HepG2 (cell line): ENCODE measurements around the gene PLEKHA5. TPM values are rescaled to one million over a fixed set of nuclear protein-coding genes. Genes with fewer than 3 reads are reported as not detected.

Experiments used
- ATAC-seq: fragments of 200-7000 bp; cut with Tn5 transposase; 3 replicates; pipeline ENCODE4 v1.9.1; 2020; ENCODE audit warnings: mild to moderate bottlenecking, moderate library complexity
- BruUV-seq: library from RNA; stranded (reverse); fragments of 400-500 nt; replicated peaks from 2 replicates; lab custom pipeline; 2021; lab: Mats Ljungman, UMichigan
- CTCF ChIA-PET: fragments of 300-600 bp; formaldehyde crosslinking; extraction: SDS; loops from one replicate; lab custom pipeline; 2021; ENCODE audit warnings: low total read pairs, inconsistent platforms, low intra/inter-chr PET ratio; lab: Yijun Ruan, JAX
- POLR2A ChIA-PET: fragments of 350-600 bp; sonication (Branson Sonifier 250); formaldehyde crosslinking; loops from one replicate; lab custom pipeline; 2020; ENCODE audit warnings: antibody characterized with exemption, inconsistent platforms; lab: Yijun Ruan, JAX
- DNase-seq: peaks from one replicate; pipeline ENCODE4 v3.0.0-alpha.2; 2015; ENCODE audit warnings: low spot score
- FAIRE-seq: peaks from 3 replicates; lab custom pipeline; 2011; peaks lifted over from hg19 to GRCh38; lab: Jason Lieb, UNC
- H2AFZ ChIP-seq: one replicate; pipeline ENCODE4 v1.6.1; 2011; ENCODE audit warnings: low read length, inconsistent platforms
- H3K27ac ChIP-seq: fragments of 300-600 bp; 3 replicates; pipeline ENCODE4 v1.8.0; 2011; ENCODE audit warnings: mixed run types, mild to moderate bottlenecking, mixed read lengths, low read length, inconsistent platforms; ENCODE audit not compliant: insufficient read depth; ENCODE audit errors: extremely low read length
- H3K27me3 ChIP-seq, 2 experiments: fragments of 200-600 bp in 1 of 2; 2 replicates in 1 of 2; 3 replicates in 1 of 2; pipeline versions ENCODE4 v1.6.0 to v1.8.0; 2011; ENCODE audit warnings: low read length in 2 of 2, mild to moderate bottlenecking in 2 of 2, moderate library complexity in 2 of 2, inconsistent platforms in 1 of 2; ENCODE audit not compliant: insufficient read depth in 2 of 2, control insufficient read depth in 1 of 2
- H3K36me3 ChIP-seq, 2 experiments: fragments of 200-600 bp in 1 of 2; replicated peaks in 1 of 2; 2 replicates in 1 of 2; 3 replicates in 1 of 2; pipeline versions ENCODE4 v1.5.1 to v1.8.0; 2011; ENCODE audit warnings: low read length in 2 of 2, inconsistent platforms in 1 of 2; ENCODE audit not compliant: insufficient read depth in 2 of 2, control insufficient read depth in 1 of 2
- H3K4me1 ChIP-seq: 2 replicates; pipeline ENCODE4 v1.5.1; 2012; ENCODE audit warnings: low read length, inconsistent platforms; ENCODE audit not compliant: insufficient read depth
- H3K4me2 ChIP-seq: 2 replicates; pipeline ENCODE4 v1.6.0; 2011; ENCODE audit warnings: low read depth, low read length, inconsistent platforms
- H3K4me3 ChIP-seq, 3 experiments: fragments of 200-600 bp in 1 of 3; sonication (generic), shearing (Covaris generic) in 1 of 3; replicated peaks in 1 of 3; 2 replicates each; pipeline ENCODE4 v1.5.1; 2011 to 2016; ENCODE audit warnings: low read length in 3 of 3, inconsistent platforms in 2 of 3, low read depth in 2 of 3, mild to moderate bottlenecking in 2 of 3, control low read depth in 1 of 3, mixed read lengths in 1 of 3; ENCODE audit not compliant: insufficient read depth in 1 of 3
- H3K79me2 ChIP-seq: one replicate; pipeline ENCODE4 v1.6.1; 2011; ENCODE audit warnings: low read length, inconsistent platforms; ENCODE audit not compliant: insufficient read depth
- H3K9ac ChIP-seq: 2 replicates; pipeline ENCODE4 v1.6.0; 2011; ENCODE audit warnings: mild to moderate bottlenecking, low read depth, low read length, inconsistent platforms; ENCODE audit not compliant: insufficient read depth
- H3K9me3 ChIP-seq: 2 replicates; pipeline ENCODE4 v1.5.1; 2012; ENCODE audit warnings: mild to moderate bottlenecking, low read length
- H4K20me1 ChIP-seq: 2 replicates; pipeline ENCODE4 v1.6.0; 2011; ENCODE audit warnings: inconsistent platforms, mild to moderate bottlenecking, low read length, moderate library complexity; ENCODE audit not compliant: insufficient read depth
- DPF2 ChIP-seq: sonication (generic); formaldehyde crosslinking; IDR thresholded peaks from 2 replicates; pipeline ENCODE4 v1.4.0; 2020; ENCODE audit warnings: mild to moderate bottlenecking, low read depth, missing genetic modification reagents, borderline replicate concordance
- HCFC1 ChIP-seq: fragments of 150-350 bp; IDR thresholded peaks from 2 replicates; pipeline ENCODE4 v1.6.1; 2014; ENCODE audit warnings: low read depth, low read length
- HNRNPUL1 ChIP-seq: fragments of 200-400 bp; formaldehyde crosslinking; IDR thresholded peaks from 2 replicates; pipeline ENCODE4 v1.6.1; 2017; ENCODE audit warnings: low read depth, mild to moderate bottlenecking, low read length, moderate library complexity
- MED1 ChIP-seq: sonication (generic); formaldehyde crosslinking; IDR thresholded peaks from 2 replicates; pipeline ENCODE4 v1.4.0; 2020; ENCODE audit warnings: missing genetic modification reagents
- MYNN ChIP-seq: sonication (generic); formaldehyde crosslinking; IDR thresholded peaks from 2 replicates; pipeline ENCODE4 v1.4.0; 2020; ENCODE audit warnings: mild to moderate bottlenecking, low read depth, missing genetic modification reagents
- NR1H2 ChIP-seq: sonication (generic); formaldehyde crosslinking; IDR thresholded peaks from 2 replicates; pipeline ENCODE4 v1.8.1; 2022; ENCODE audit warnings: low read depth, missing genetic modification reagents, borderline replicate concordance
- POLR2G ChIP-seq: fragments of 200-400 bp; formaldehyde crosslinking; IDR thresholded peaks from 2 replicates; pipeline ENCODE4 v1.6.1; 2018; ENCODE audit warnings: mild to moderate bottlenecking, low read depth, low read length, moderate library complexity
- RFX5 ChIP-seq: IDR thresholded peaks from 2 replicates; pipeline ENCODE4 v1.6.1; 2011; ENCODE audit warnings: low read depth, low read length, improper control_type of control experiment
- SRSF9 ChIP-seq: fragments of 200-400 bp; formaldehyde crosslinking; IDR thresholded peaks from 2 replicates; pipeline ENCODE4 v1.6.1; 2018; ENCODE audit warnings: borderline replicate concordance, mild to moderate bottlenecking, low read depth, low read length; ENCODE audit not compliant: insufficient read depth, poor library complexity, severe bottlenecking
- ZBTB7B ChIP-seq: sonication (generic); formaldehyde crosslinking; IDR thresholded peaks from 2 replicates; pipeline ENCODE4 v1.4.0; 2020; ENCODE audit warnings: missing genetic modification reagents
- ZFYVE20 ChIP-seq: sonication (generic); formaldehyde crosslinking; IDR thresholded peaks from 2 replicates; pipeline ENCODE4 v1.8.0; 2023; ENCODE audit warnings: low read depth, mild to moderate bottlenecking, moderate library complexity, missing genetic modification reagents, borderline replicate concordance
- ZNF33A ChIP-seq: sonication (generic); formaldehyde crosslinking; IDR thresholded peaks from 2 replicates; pipeline ENCODE4 v1.5.1; 2020; ENCODE audit warnings: missing genetic modification reagents, mild to moderate bottlenecking, moderate library complexity, borderline replicate concordance
- ZNF75D ChIP-seq: sonication (generic); formaldehyde crosslinking; IDR thresholded peaks from 2 replicates; pipeline ENCODE4 v1.8.1; 2023; ENCODE audit warnings: missing genetic modification reagents, mild to moderate bottlenecking, borderline replicate concordance
- ZSCAN29 ChIP-seq: sonication (generic); formaldehyde crosslinking; conservative IDR thresholded peaks from 2 replicates; pipeline ENCODE4 v1.4.0; 2020; ENCODE audit warnings: mild to moderate bottlenecking, missing genetic modification reagents
- in situ Hi-C: cut with HindIII; loops from 2 replicates; pipeline ENCODE4 v1.10.0; 2017; ENCODE audit warnings: low pct_unique_long_range_greater_than_20kb; ENCODE audit not compliant: extremely low pct_ligation_motif_present
- intact Hi-C: fragments of 100-400 bp; cut with micrococcal nuclease; formaldehyde crosslinking; loops from one replicate; pipeline ENCODE4 v1.10.0; 2022; ENCODE audit not compliant: unreplicated experiment
- polyA plus RNA-seq, 8 experiments: library from polyadenylated mRNA; depleted of rRNA in 3 of 8; stranded (reverse) in 7 of 8; unstranded in 1 of 8; fragments of >200 nt; fragmentation: Illumina TruSeq in 4 of 8; extraction: Trizol in 4 of 8; gene quantifications; 2 replicates each; pipeline versions ENCODE4 v1.2.1 to v1.2.3, GENCODE V29; 2011 to 2016; ENCODE audit warnings: low read depth in 4 of 8, missing spikeins in 1 of 8, mixed read lengths in 1 of 8; ENCODE audit not compliant: insufficient read depth in 1 of 8
- total RNA-seq, 5 experiments: library from RNA; depleted of rRNA; stranded (reverse); fragments of >200 nt; fragmentation: Illumina TruSeq; extraction: Trizol; gene quantifications; 2 replicates each; pipeline ENCODE4 v1.2.3, GENCODE V29; 2016; ENCODE audit warnings: low read depth in 1 of 5
- TF ChIP-seq, protein P1 (sequence below): IDR thresholded peaks from 2 replicates; pipeline ENCODE4 v1.6.1; 2016; ENCODE audit warnings: low read depth, borderline replicate concordance
- TF ChIP-seq, protein P2 (sequence below): sonication (generic); formaldehyde crosslinking; IDR thresholded peaks from 2 replicates; pipeline ENCODE4 v1.8.0; 2022; ENCODE audit warnings: missing genetic modification reagents, low read depth, mild to moderate bottlenecking, borderline replicate concordance

Gene PLEKHA5
- total and polyA plus RNA-seq, 2 of the 13 experiments (the other 11 are each of a cell fraction or from before 2014, with no cell fraction given), result 4.2 to 15.4 TPM

DNA sequence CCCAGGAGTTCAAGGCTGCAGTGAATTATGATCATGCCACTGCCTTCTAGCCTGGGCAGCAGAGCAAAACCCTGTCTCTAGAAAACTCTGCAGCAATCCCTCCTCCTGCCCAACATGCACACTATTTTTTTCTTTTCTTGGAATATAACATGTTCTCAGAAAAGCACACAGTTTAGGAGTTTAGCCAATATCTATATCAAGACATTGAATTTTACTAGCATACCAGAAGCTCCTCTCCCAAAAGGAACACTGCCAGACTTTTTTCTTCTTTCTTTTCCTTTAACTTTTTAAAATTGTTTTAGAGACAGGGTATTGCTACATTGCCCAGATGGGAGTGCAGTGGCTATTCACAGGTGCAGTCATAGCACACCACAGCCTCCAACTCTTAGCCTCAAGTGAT, 202.7 kb downstream of the PLEKHA5 start:
- no peak overlapping the region for H2AFZ ChIP-seq
- FAIRE-seq (no peak), DNase-seq (no peak), ATAC-seq (no peak)
- H3K9ac ChIP-seq, result no peak overlapping the region
- H3K36me3 ChIP-seq, result no peaks in the 10 kb centered on the region; a peak in 1 of 5 replicates
- H3K27me3 ChIP-seq, result no peaks in the 10 kb centered on the region
- no peak overlapping the region for H3K27ac ChIP-seq
- ChIA-PET CTCF (no interaction called here), POLR2A (no interaction called here)
- H4K20me1 ChIP-seq, result no peaks in the 10 kb centered on the region
- H3K4me1 ChIP-seq, result no peaks in the 10 kb centered on the region
- no peaks in the 10 kb centered on the region for H3K79me2 ChIP-seq
- TF ChIP-seq HCFC1 (no peak), ZNF33A (no peak), ZBTB7B (CRISPR knock-in tag) (no peak), ZSCAN29 (CRISPR knock-in tag) (no peak), MYNN (CRISPR knock-in tag) (no peak), NR1H2 (no peak), RFX5 (no peak), ZNF75D (CRISPR knock-in tag) (no peak), DPF2 (CRISPR knock-in tag) (no peak), POLR2G (no peak), ZFYVE20 (CRISPR knock-in tag) (no peak), MED1 (CRISPR knock-in tag) (no peak), SRSF9 (no peak), HNRNPUL1 (no peak)
- TF ChIP-seq, protein P1, sequence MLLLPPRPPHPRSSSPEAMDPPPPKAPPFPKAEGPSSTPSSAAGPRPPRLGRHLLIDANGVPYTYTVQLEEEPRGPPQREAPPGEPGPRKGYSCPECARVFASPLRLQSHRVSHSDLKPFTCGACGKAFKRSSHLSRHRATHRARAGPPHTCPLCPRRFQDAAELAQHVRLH (CRISPR knock-in tag), result no peak
- TF ChIP-seq, protein P2, sequence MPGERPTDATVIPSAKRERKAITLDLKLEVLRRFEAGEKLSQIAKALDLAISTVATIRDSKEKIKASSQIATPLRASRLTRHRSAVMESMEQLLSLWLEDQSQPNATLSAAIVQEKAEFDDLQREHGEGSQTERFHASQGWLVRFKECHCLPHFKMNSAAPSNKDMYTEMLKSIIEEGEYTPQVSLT (CRISPR knock-in tag), result no peak
- no peak overlapping the region for H3K4me2 ChIP-seq
- no peak overlapping the region for H3K4me3 ChIP-seq
- intact Hi-C loops, result no loop called here
- BruUV-seq, result no TSS peak
- H3K9me3 ChIP-seq, result no peaks in the 10 kb centered on the region
- in situ Hi-C loops, result no loop called here
